GM11168 (cell line): ENCODE measurements around the gene MVB12B.

Source experiments
- in situ Hi-C: fragments of 300-500 bp; cut with MboI; formaldehyde crosslinking; loops from one replicate; pipeline ENCODE4 v1.12.0; 2022; ENCODE audit warnings: low sequenced_read_pairs; ENCODE audit not compliant: unreplicated experiment

The MVB12B gene

DNA sequence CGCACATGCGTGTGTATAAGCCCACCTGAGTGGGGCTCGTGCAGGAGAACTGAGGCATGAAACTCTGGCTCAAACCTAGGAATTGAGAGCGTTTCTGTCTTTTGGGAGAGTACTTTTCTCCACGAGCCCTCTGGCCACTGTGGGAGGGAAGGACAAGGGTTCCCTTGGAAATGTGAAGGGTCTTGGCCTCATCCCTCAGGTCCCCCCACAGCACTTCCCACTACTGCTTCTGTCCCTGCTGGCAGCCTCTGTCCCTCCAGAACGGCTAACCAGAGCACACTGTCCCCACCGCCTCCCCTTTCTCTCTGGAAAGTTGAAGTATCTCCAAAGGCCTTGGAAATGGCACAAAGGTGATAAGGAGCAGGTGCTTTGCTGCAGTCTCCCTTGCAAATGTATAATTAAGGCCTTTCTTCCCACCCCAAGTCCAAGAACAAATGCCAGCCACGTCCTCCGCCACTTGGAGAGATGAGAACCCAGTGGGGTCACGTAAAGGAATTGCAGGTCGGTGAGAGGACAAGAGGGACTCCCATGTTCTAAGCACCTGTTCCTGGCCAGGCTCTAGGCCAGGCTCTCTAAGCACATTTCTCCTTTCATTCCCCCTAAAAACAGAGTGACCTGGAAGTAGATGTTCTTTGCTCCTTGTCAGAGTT is 179.2 kb downstream of the MVB12B start:
- in situ Hi-C loops, result no loop called here

DNA sequence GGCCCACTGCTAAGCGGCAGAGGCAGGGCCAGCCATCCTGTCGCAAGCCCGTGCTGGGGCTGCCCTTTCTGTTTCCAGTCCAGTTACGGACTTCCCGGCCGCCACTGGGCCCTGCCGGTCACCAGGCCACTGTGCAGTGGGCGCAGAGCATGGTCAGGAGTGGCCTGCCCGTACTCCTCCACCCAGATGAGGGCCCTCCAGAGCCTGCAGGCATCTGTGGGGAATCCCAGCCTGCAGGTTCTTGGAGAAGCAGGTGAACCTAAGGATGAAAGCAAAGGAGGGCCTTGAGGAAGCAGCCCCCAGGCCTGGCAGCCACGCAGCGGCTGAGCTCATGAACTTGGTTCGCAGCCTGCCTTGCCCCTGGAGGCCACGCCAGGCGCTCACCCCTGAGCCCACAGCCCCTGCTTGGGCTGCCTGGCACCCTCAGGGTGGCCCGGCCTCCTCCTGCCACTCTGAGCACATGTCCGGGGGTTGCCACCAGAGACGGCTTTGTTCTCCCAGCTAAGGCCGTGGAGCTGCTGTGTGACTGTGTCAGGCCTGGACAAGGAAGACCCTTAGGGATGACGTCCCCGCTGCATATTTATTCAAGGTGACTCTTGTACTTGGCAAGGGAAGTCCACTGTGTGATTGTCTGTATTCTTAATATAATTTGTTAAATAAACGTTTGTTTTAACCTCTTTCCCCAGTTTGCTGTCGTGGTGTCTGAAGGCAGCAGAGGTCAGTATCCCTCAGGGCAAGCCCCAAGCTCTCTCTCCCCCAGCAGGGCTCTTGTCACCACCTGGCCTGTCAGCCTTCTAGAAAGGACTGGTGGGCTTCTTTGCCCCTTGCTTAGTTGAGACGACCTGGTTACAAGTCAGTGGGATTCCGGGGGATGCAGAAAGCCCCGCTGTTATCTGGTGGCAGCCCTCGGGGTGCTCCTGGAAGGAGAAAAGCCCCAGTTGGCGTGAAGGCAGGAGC is 180.0 kb downstream of the MVB12B start:
- in situ Hi-C loops, result no loop called here

DNA sequence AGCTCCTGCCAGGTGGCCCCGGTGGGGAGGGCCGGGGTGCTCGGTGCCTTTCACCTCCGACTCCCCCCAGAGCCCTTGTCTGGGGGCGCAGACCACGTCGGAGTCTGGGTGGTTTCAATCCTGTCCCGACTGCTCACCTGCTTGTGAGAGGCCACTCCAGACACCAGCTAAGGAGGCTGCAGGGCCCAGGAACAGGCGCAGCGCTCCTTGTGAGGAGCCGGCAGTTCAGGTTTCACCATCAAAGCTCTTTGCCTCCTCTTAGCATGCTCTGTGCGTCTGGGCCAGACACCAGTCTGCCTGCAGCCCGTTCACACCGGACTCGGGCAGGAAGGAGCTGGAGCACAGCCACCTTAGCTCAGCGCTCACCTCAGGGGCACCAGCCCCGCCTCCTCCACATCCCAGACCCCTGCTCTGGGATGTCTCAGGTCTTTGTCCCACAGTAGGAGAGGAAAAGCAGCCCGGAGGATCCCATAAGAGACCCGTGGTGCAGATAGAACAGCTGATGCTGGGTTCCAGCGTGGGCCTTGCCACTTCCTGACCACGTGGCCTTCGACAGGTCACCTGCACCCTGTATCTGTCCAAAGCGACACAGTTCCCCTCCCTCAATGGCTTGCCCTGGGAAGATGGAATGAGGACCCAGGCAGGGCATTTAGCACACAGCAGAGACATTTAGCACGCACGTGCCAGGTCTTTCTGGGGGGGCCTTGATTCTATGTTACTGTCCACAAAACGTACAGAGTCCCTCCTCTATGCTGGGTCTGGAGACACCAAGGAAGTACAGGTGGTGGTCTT is 180.9 kb downstream of the MVB12B start:
- in situ Hi-C loops, result no loop called here

DNA sequence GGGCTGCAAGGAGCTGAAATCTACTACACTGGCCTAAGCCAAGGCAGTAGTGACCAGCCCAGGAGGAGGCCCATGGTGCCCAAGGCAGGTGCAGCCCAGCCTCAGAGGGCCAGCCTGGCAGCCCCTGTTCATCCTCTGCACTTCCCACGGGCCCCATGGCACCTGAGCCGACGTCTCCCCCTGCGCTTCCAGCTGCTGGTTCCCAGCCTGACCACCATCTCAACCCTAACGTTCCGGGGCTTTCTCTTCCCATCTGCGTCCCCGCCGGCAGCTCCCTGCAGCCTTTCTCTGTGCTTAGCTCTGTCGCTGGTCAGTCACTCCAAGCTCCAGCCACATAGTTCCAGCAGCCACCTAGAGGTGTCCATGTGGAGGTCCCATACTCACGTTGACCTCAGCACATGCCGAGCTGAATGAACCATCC is 181.6 kb downstream of the MVB12B start:
- in situ Hi-C loops, result no loop called here

DNA sequence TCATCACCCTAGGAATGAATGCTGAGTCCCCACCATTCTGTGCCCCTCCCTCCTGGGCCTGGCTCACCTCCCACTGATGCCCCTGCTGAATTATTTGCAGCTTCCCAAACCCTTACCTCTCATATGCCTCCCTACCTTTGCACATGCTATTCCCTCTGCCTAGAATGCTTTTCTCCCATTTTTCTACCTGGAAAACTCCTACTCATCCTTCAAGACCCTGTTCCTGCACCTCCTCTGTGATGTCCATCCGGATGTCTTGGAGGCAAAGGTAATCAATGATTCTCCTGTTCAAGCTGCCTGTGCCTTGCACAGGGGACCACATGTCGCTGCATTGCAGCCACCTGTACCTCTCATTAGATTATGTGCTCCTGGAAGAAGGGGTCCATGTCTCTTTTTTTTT is 182.3 kb downstream of the MVB12B start:
- in situ Hi-C loops, result no loop called here

DNA sequence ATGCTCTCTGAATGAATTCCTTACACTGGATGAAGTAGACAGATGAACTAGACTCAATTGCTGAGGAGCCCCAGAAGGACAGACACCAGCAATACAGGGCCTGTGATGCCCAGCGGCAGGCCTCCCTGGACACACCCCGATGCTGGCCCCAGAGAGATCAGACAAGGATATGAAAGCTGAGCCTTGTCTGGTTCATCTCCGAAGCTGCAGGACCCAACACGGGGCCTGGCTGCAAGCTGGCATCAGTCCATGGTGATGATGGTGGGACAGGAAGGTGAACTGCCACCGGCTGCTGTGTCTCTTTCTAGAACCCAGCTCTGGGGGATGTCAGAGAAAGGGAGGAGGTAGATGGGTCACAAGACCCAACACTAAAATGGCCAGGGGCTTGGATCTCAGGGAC is 183.1 kb downstream of the MVB12B start:
- in situ Hi-C loops, result no loop called here

DNA sequence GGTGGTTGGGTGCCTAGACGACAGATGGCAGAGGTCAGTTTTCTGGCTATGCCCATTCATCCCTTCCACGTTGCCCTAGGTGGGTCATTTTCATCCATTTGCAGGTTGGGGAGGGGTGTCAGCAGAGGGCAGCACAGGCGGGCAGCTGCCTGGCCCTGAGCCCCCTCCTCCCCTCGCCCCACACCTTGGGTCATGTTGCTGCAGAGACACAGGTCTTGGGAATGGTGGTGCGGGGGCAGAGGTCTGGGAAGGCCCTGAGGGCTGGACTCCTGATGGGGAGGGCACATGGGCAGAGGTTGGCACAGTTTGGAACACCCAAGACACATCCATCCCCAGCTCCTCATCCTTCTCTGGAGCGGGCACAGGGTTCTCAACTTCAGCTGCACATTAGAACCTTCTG is 183.9 kb downstream of the MVB12B start:
- in situ Hi-C loops, result no loop called here

DNA sequence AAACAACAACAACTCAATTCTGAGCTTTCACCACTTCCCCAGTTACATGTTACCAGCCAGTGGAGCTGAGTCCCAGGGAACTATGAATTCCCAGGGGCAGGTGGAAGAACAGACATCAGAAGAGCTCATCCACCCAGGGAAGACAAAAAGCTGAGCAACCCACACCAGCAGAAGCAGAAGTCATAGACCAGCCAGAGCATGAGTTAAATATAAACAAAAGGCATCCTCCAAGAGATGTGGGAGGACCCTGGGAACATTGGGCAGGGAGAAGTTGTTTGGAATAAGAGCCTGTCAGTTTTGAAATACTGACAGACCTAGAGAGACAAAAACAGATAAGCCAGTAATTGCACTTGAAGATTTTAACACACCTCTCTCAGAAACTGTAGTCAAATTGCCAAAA is 184.8 kb downstream of the MVB12B start:
- in situ Hi-C loops, result no loop called here

DNA sequence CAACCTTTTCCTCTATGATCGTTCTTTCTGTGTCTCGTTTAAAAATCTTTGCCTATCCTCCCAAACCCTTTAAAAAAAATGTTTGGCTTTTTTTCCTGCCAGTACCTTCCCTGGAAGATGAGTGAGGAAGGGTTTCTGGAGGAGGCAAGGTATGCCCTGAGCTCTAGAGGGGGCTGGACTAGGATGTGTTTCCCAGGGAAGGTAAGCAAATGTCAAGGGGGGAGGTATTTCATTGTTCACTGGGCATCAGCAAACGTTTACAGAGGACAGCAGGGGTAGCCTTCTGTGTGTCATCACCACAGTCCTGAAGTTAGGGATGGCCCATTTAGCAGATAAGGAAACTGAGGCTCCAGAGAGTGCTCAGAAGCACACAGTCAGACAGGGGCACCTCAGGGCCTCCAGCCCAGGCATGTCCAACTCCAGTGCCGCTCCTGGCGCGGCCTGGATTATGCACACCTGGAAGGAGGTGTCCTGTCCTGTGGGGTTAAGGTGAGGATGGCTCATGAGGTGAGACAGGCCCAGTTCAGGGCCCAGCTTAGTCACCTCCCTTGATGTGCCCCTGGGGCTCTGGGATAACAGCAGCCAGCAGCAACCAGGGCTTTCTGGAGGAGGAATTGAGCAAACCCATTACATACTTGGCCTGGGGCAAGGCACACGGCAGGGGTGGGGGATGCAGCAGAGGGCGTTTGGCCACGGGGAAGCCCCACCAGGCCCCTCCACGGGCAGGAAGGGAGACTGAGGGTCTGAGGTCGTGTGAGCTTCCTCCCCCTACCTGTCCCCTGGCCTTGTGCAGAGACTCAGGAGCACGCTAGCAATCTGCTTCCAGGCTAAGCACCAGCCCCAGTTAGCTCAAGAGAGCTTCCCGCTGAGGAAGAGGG is 186.8 kb downstream of the MVB12B start:
- in situ Hi-C loops, result no loop called here

DNA sequence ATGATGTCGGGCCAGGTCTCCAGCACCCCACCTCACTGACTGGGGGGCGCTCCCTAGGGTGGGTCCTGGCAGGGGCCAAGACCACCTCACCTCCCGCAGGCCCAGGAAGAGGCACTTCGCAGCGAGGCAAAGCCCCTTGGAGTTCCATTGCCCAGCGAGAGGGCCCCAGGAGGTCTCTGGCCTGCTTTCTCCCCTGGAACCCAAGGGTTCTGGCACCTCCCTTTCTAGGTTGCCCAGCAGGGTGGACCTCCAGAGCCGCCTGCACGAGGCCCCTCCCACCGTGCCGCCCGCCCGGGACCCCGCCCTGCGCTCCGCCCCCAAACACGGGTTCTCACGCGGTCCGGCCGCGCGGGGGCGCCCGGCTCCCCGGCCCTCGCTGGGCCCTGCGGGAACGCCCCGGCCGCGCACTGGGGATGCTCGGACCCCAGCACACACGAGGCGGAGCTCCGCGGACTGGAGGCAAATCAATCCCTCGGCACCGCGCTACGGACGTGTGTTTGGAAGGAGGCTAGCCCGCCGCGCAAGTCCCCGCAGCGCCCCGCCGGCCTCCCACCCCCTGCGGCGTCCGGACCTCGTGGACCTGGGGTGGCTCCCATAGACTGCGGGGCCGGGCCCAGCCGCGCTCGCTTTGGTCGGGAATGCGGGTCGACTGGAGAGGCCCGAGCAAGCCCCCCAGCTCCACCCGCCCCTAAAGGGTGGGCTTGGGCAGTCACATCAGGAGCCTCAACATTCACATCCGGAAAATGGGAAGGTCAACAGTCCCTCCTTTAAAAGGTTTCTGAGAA is 187.6 kb downstream of the MVB12B start:
- in situ Hi-C loops, result no loop called here

DNA sequence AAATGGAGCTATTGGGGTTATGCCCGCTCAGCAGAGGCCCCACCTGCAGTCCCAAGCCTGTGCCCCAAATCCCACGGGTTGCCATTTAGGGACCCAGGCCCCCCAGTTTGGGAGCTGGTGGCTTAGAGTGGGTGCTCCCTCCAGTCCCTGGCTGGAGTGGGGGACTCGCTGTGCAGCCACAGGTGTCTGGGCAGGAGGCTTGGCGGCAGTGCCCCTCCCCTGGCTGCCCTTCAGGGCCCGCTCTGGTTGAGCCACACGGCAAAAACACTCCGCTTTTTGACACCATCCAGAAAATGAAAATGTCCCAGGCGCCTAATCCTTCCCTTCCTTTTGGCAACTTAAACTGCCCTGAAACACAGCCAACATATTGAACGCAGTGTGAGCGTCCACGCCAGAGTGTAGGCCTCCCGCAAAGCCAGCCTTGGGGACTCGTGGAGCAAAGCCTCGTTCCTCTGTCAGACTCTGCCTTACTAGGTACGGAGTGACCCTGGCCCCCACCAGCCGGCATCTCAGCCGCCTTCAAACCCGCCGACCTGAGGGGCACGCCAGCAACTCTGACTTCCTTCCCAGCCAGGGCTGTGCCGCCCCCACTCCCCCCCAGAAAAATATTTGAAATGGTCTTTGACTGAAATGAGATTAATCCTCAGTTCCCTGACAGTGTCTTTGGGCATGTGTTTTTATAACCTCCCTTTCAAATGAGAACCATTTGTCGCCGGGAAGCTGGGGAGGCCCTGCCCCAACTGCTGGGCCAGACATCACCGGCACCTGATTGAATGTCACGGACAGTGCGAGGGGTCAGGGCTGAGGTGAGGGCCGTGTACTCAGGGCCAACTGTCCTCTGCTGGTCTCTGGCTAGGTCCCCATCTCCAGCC is 188.6 kb downstream of the MVB12B start:
- in situ Hi-C loops, result no loop called here

DNA sequence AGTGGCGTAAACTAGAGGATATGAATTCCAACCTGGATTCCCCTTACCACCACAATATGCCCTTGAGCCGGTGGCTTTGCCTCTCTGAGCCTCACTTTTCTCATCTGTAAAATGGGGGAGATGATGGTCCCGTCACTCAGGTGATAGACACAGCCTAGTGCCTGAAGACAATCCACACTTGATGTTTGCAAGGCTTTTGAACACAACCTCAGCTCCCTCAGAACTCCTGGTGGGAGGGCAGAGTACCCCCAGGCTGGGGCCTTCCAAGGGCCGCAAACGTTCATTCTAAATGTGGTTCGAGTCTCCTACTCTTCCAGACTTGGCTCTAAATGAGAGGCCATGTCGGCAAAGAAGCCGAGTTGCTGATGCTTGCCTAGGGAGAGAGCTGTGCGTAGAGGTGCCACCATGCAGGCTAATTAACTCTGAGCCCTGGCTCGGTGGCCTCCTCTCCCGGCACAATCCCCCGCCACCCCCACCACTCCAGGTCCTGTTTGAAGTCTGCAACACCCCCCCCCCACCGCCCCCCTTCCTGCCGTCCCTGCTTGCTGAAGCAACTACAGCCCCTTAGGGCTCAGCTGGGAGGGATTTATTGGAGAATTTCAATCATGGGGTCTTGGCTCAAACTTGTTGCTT is 189.4 kb downstream of the MVB12B start:
- in situ Hi-C loops, result no loop called here

DNA sequence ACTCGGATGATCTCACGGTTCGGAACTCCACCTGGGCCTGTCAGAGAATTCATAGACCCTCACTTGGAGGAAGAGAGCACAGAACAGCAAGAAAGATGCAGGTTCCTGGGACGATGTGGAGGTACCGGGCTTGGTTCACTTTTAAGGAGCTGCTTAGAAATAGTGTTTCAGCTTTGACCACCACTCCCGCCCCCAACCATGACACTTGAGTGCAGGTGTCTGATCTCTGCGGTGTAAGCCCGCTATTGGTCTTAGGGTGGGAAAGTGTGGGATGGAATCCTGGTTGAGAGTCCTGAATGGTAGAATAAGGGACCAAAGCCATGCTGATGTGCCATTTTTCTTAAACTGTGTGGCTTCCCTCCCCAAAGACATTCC is 189.9 kb downstream of the MVB12B start:
- in situ Hi-C loops, result no loop called here

DNA sequence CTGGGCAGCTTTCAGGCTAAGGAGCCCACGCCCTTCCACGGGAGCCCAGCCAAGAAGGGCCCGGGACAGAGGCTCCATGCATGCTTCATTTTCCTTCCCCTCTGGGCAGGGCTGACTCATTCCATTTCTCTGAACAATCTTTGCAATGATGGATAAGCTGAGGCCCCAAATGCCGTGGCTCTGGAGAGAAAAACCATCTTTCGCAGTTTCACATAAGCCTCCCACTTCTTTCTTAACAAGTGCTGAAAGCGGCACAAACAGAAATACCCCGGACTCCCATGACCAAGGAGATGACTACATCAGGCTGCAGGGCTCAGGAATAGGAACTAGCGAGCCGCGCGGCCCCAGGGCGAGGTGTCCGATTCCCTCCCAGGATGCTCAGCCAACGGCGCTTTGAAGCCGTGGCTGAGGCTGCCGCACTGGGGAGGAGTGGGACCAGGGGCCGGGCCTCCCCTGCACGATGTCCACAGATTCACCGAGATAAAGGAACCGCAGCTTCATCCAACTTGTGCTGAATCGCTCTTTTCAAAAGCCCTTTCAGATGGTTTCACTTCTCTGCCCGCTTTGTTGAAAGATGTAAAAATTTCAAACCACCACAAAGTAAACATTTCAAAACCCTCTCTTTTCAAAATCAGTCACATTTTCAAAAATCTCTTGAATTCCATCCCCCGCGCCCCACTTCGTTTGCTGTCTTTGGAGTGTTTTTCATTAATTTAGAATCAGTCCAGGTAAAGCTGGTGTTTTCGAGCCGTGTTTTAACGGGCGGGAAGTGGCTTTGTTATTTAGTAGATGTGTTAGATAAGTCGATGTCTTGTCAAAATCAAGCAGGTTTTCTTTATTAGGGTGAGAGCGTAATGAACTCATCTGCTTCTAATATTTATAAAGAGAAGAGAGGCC is 190.6 kb downstream of the MVB12B start:
- in situ Hi-C loops, result no loop called here

DNA sequence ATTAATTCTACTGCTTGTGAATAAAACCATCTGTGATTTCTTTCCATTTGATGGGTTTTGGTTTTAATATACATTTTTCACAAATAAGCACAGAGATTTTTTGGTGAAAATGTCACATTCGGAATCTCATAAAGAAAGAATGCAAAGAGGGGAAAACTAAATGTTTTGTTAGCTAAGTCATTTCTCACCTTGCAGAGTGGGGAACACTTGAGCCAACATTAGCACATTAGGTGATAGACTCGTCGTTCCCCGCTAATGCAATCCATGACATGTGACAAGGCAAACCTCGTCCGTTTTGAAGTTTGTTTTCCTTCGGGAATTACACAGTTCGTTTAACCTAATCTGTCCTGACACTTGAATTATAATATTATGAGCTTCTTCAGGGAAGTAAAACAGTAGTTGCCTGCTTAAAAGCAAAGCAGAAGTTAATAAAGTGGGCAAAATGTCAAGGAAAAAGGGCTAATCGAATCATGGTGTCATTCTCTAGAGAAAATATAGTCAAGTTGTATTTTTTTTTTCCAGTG is 191.3 kb downstream of the MVB12B start:
- in situ Hi-C loops, result no loop called here

DNA sequence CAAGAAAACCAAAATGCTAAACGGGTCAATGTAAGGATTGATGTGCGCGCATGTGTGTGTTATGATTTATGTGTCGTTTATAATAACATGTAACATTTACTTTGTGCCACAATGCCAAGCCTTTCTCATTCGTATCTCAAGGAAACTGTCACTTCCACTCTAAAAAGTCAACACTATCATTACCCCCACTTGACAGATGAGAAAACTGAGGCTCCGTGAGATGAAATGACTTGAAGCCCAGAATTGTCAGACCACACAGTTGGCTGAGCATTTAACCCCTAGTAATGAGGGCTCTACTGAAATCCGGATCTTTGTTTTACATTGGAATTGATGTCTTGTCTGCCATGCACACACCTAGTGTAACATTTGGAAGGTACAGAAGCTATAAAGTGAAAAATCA is 192.1 kb downstream of the MVB12B start:
- in situ Hi-C loops, result no loop called here
